HG02642 (cell line): Measurements from ENCODE around the gene CTPS1.

Experiments
- ATAC-seq: cut with Tn5 transposase; IDR thresholded peaks from one replicate; pipeline ENCODE4 v1.9.1; 2021; ENCODE audit warnings: mild to moderate bottlenecking; ENCODE audit not compliant: unreplicated experiment, poor library complexity

Gene CTPS1

GRCh38 chr1:40979241-40980067, at the start of gene CTPS1:
TSS of gene CTPS1 (plus strand) at chr1:40979696. CDS start at chr1:40983291, 3,595 bp downstream.
- peak; percentile 92 for ATAC-seq

GRCh38 chr1:40930174-40930964, 49.1 kb upstream of the CTPS1 start:
- no peak for ATAC-seq

GRCh38 chr1:40931601-40932000, 47.9 kb upstream of the CTPS1 start:
- ATAC-seq = no peak

- ATAC-seq = no peak
Observed at GRCh38 chr1:40932006-40932405, 47.5 kb upstream of the CTPS1 start.

GRCh38 chr1:40936931-40937339, 42.6 kb upstream of the CTPS1 start:
- ATAC-seq = no peak

GRCh38 chr1:40938393-40938792, 41.1 kb upstream of the CTPS1 start:
- ATAC-seq = no peak

GRCh38 chr1:40939320-40940059, 40.0 kb upstream of the CTPS1 start:
- ATAC-seq = no peak

GRCh38 chr1:40944326-40944725, 35.2 kb upstream of the CTPS1 start:
- ATAC-seq = no peak

GRCh38 chr1:40944841-40945430, 34.6 kb upstream of the CTPS1 start:
- no peak for ATAC-seq

GRCh38 chr1:40945491-40945973, 34.0 kb upstream of the CTPS1 start:
- ATAC-seq = no peak

GRCh38 chr1:40948741-40949443, 30.6 kb upstream of the CTPS1 start:
- ATAC-seq = no peak

GRCh38 chr1:40949563-40949962, 29.9 kb upstream of the CTPS1 start:
- no peak for ATAC-seq

- ATAC-seq = no peak
Observed at GRCh38 chr1:40951943-40952743, 27.4 kb upstream of the CTPS1 start.

GRCh38 chr1:40952744-40953315, 26.7 kb upstream of the CTPS1 start:
- ATAC-seq = no peak

- no peak for ATAC-seq
Observed at GRCh38 chr1:40954626-40955025, 24.9 kb upstream of the CTPS1 start.

GRCh38 chr1:40955266-40955665, 24.2 kb upstream of the CTPS1 start:
- no peak for ATAC-seq

- no peak for ATAC-seq
Observed at GRCh38 chr1:40956407-40956806, 23.1 kb upstream of the CTPS1 start.

GRCh38 chr1:40958210-40958609, 21.3 kb upstream of the CTPS1 start:
- ATAC-seq = no peak

- ATAC-seq = no peak
Observed at GRCh38 chr1:40965531-40965930, 14.0 kb upstream of the CTPS1 start.
